ENCODE measurements around the gene FAM13C.

DNA sequence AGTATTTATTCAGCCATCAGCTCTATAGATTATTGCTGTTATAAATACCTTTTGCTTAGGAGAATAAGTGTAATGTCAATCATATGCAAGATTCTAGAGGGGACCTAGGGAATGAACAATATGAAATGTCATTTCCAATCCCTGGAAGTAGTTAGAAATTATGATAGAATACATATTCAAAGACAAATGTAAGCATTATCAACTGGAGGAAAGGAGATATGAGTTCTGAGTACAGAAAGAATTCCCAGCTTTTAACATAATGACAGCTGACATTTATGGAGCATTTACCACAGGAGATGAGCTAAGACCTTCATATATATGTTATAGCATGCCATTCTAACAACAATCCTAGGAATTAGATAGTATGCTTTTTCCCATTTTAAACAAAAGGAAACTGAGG is 86.2 kb downstream of the FAM13C start:
- TF ChIP-seq TAF1 (IDR thresholded peaks at IDR 0.05; ENCODE audit: low read depth) (no peak), RAD21 (conservative IDR thresholded peaks at IDR 0.05) (no peak)
- TF ChIP-seq, protein P1, sequence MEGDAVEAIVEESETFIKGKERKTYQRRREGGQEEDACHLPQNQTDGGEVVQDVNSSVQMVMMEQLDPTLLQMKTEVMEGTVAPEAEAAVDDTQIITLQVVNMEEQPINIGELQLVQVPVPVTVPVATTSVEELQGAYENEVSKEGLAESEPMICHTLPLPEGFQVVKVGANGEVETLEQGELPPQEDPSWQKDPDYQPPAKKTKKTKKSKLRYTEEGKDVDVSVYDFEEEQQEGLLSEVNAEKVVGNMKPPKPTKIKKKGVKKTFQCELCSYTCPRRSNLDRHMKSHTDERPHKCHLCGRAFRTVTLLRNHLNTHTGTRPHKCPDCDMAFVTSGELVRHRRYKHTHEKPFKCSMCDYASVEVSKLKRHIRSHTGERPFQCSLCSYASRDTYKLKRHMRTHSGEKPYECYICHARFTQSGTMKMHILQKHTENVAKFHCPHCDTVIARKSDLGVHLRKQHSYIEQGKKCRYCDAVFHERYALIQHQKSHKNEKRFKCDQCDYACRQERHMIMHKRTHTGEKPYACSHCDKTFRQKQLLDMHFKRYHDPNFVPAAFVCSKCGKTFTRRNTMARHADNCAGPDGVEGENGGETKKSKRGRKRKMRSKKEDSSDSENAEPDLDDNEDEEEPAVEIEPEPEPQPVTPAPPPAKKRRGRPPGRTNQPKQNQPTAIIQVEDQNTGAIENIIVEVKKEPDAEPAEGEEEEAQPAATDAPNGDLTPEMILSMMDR (IDR thresholded peaks at IDR 0.05; ENCODE audit: poor library complexity, severe bottlenecking), result no peak

All from neural cell (in vitro differentiated cells).